ENCODE data around the gene DNTTIP2.
"Not testable (repeated sequence)": the region's sequence is repeated elsewhere in the genome, so short reads cannot be mapped to it uniquely, and the experiment has no call there.

Gene DNTTIP2

GRCh38 chr1:93874025-93874651 lies 4.9 kb downstream of the DNTTIP2 start:
- DNase-seq, result peak in 1 of 2 donors; percentile 55

DNA sequence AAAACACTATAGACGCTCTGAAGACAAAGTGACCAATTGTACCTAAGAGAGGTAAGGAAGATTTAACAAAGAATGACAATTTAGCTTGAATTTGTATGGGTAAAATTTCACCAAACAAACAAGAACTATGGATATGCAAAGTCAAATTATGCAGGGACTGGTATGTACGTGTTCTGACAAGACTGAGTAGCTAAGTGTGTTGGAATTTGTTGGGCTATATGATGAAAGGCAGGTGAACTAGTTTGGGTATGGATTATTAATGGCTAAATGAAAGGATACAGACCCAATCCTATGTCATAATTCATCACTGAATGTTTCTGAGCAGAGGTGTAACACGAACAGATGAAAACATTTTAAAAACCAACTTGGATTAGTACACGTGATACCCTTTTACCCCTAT lies 7.6 kb downstream of the DNTTIP2 start:
- DNase-seq, result no peak

DNA sequence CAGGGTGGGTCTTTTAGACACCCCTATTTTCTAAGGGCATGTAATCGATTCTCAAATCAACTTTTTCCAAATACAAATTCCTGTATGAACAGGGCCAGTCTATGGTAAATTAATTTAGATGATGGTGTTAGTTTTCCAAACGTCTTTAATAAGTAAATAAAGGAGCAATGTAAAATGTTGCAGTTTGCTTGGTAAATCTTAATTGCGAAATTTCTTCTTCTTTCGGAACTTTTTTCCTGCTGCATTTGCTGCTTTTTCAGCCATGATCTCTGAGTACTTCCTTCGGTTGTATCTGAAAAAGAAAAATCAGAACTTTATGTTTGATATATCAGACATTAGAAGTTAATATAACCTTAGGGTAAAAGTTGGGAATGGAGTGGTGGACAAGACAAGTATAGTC lies 9.4 kb downstream of the DNTTIP2 start:
- no peak for DNase-seq

DNA sequence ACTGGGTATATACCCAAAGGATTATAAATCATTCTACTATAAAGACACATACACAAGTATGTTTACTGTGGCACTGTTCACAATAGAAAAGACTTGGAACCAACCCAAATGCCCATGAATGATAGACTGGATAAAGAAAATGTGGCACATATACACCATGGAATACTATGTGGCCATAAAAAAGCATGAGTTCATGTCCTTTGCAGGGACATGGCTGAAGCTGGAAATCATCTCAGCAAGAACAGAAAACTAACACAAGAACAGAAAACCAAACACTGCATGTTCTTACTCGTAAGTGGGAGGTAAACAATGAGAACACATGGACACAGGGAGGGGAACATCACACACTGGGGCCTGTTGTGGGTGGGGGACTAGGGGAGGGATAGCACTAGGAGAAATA lies 10.5 kb downstream of the DNTTIP2 start:
- not testable (repeated sequence) for DNase-seq

- DNase-seq, result no peak
Observed at GRCh38 chr1:93865253-93865652, 13.8 kb downstream of the DNTTIP2 start.

DNA sequence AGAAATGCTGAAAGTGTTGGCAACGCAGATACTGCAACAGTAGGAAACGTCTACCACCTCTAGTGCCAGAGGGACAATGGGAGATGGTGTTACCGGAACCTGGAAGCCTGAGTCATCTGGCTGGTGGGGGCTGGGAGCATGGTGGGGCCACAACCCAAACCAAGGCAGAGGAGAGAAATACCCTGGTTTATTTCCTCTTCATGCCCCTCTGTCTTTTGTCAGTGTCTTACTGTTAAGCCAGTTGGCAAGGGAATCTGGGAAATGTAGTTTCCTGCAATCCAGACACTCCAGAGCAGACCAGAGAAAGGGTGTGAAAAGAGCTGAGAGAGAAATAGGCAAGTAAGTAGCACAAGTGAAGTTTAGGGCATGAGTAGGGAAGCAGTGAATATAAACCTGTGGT lies 14.8 kb downstream of the DNTTIP2 start:
- DNase-seq, result no peak

- not testable (repeated sequence) for DNase-seq
Observed at GRCh38 chr1:93857653-93858052, 21.4 kb downstream of the DNTTIP2 start.

DNA sequence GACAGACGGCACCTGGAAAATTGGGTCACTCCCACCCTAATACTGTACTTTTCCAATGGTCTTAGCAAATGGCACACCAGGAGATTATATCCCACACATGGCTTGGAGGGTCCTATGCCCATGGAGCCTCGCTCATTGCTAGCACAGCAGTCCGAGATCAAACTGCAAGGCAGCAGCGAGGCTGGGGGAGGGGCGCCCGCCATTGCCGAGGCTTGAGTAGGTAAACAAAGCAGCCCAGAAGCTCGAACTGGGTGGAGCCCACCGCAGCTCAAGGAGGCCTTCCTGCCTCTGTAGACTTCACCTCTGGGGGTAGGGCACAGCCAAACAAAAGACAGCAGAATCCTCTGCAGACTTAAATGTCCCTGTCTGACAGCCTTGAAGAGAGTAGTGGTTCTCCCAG lies 23.0 kb downstream of the DNTTIP2 start:
- DNase-seq, result not testable (repeated sequence)

GRCh38 chr1:93853940-93854339 lies 25.1 kb downstream of the DNTTIP2 start:
- DNase-seq, result no peak

DNA sequence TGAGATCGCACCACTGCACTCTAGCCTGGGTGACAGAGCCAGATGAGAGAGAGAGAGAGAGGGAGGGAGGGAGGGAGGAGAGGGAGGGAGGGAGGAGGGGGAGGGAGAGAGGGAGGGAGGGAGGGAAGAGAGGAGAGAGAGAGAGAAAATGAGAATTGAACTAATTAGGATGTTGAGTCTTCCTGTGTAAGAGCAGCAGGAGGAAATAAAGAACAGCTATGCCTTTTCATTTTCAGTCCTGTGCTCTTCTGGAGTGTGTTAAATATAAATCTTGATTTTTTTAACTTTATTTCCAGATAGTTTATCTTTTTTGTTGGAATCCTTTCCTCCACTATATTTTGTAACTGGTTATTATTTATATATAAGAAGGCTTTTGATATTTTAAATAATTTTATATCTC lies 27.1 kb downstream of the DNTTIP2 start:
- no peak for DNase-seq

DNA sequence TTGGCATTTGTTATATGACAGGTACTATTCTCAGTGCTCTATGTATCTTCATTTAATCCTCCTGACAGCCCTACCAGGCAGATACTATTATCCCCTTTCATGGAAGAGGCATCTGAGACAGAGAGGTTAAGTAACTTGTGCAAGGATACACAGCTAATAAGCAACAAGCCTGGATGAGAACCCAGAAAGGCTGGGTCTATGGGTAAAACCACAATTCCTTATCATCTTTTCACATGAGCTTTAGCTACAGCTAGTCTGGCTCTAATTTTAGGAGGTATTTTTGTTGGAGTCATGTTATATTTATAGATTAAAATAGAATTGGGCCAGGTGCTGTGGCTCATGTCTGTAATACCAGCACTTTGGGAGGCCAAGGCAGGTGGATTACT lies 27.7 kb downstream of the DNTTIP2 start:
- no peak for DNase-seq

DNA sequence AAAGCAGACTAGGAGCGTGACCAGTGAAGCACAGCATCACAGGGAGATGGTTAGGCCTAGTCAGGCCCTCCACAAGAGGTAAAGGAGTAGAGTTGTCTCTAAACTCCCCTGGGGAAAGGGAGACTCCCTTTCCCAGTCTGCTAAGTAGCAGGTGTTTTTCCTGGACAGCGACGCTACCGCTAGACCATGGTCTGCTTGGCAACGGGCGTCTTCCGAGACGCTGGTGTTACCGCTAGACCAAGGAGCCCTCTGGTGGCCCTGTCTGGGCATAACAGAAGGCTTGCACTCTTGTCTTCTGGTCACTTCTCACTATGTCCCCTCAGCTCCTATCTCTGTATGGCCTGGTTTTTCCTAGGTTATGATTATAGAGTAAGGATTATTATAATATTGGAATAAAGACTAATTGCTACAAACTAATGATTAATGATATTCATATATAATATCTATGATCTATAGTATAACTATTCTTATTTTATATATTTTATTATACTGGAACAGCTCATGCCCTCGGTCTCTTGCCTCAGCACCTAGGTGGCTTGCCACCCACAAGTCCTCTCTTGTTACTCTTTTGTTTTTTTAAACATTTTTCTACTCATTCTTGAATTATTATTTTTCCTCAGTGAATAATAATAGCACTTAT lies 28.2 kb downstream of the DNTTIP2 start:
- DNase-seq, result peak; percentile 63 to 75

DNA sequence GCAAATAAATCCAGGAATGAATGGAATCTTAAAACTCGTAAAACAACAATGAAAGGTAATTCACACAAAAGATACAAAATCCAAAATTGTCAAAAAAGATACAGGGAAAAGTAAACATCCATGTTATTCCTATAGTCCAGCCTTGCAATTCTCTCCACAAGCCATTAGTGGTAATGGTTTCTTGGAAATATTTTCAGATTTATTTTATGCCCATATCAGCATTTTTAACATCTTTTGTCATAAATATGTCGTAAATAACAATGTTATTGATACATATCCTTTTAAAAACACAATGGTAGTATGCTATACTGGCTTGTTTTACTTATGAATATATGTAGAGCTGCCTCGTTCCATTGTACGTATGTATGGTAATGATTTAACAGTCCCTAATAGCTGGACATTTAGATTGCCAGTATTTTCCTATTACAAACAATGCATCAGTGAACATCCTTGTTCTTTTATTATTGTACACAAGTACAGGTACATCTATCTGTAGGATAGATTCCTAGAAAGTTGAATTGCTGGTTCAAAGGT lies 30.6 kb downstream of the DNTTIP2 start:
- DNase-seq, result no peak

DNA sequence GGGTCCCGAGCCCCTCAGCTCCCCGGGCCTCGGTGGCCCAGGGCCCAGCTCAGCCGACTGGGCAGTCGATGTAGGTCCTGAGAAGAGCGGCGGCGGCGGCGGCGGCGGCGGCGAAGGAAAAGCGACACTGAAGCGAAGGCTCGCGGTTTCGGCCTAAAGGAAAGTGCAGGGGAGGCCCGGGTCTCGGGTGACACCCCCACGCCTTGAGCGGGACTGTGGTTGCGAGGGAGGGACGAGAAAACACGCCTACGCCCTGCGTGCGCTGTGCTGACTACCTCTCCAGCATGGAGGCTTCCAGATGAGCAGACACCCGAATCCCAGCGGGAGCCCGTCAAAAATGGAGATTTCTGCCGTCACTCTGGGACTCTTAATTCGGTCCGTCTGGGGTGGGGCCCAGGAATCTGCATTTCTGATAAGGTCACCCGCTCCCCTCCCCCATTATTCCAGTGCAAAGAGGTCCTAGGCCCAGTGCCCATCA lies 31.2 kb downstream of the DNTTIP2 start:
- peak; percentile 77 to 79 for DNase-seq

DNA sequence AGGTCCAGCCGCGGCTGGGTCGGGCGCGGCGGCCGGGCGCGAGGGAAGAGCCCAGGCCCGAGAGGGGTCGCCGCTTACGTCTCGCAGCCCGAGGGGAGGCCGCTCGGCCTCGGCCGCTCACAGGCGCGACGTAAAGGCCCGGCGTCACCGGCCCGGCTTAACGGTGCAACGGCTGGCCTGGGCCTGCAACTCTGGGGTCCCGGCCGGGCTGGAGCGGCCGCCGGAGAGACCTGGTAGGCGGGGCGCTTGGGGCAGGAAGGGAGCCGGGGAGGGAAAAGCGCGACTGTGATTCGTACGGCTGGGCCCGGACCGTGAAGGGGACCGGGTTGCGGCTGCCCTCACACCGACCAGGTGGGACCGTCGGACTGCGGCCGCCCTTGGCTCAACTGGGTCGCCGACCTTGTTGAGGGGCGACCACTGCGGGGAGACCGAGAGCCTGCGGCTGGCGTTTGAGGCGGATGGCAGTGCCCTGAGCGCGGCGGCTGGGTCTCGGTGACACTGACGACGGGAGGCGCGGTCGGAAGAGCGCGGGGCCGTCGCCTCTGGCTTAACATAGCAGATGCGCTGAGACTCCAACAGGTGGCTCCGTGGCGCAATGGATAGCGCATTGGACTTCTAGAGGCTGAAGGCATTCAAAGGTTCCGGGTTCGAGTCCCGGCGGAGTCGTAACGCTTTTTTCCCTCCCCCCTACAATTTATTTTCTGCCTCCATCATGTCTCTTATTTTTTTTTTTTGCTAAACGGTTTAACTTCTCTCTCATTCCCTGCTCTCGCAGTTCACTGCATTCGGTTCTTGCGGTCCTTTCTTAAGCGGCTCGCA lies 31.8 kb downstream of the DNTTIP2 start:
- peak; percentile 94 for DNase-seq

- DNase-seq, result peak; percentile 84 to 85
Observed at GRCh38 chr1:93846206-93846991, 32.6 kb downstream of the DNTTIP2 start.

- no peak for DNase-seq
Observed at GRCh38 chr1:93845538-93846205, 33.3 kb downstream of the DNTTIP2 start.

- DNase-seq, result peak; percentile 60 to 78
Observed at GRCh38 chr1:93844262-93845045, 34.6 kb downstream of the DNTTIP2 start.

- DNase-seq, result no peak
Observed at GRCh38 chr1:93842750-93843500, 36.1 kb downstream of the DNTTIP2 start.

DNA sequence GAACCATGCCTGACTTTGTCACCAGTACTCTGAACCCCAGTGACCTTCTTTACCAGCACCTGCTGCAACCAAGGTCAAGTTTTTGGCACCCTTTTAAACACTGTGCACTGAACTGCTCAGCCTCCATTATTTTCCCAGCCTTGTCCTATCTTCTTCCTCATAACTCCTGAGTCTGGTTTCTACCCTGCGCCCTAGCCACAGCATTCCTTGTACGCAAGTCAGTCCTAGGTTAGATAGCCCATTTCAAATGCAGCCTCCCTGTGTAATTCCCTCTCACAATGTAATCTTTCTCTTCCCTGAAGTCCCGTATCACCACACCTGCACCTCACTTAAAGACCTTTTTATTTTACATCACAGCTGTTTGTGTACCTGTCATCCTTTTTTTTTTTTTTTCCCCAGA lies 37.2 kb downstream of the DNTTIP2 start:
- DNase-seq, result no peak
